H54 (cell line): ENCODE results near the gene PLA2G4F.

Experiments used
- DNase-seq: peaks from one replicate; pipeline ENCODE4 v3.0.0; 2011; ENCODE audit warnings: low spot score, mixed read lengths; ENCODE audit not compliant: insufficient read length
- FAIRE-seq: peaks from 3 replicates; lab custom pipeline; 2011; peaks lifted over from hg19 to GRCh38; lab: Jason Lieb, UNC
- POLR2A ChIP-seq: IDR thresholded peaks from 2 replicates; pipeline ENCODE4 v1.6.1; 2011; ENCODE audit warnings: low read depth, mild to moderate bottlenecking, low read length

PLA2G4F gene

DNA sequence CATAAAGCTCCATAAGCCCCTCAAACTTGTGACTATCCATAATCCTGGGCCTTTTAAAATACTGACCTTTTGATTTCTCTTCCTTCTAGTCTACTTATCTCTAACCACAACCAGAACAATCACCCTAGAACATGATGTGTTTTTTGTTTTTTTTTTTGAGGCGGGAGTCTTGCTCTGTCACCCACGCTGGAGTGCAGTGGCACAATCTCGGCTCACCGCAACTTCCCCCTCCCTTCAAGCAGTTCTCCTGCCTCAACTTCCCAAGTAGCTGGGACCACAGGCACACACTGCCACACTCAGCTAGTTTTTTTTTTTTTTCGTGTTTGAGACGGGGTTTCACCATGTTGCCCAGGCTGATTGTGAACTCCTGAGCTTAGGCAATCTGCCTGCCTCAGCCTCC is 26.5 kb upstream of the PLA2G4F start:
- TF ChIP-seq POLR2A, result no peak
- FAIRE-seq (no peak), DNase-seq (no peak)

DNA sequence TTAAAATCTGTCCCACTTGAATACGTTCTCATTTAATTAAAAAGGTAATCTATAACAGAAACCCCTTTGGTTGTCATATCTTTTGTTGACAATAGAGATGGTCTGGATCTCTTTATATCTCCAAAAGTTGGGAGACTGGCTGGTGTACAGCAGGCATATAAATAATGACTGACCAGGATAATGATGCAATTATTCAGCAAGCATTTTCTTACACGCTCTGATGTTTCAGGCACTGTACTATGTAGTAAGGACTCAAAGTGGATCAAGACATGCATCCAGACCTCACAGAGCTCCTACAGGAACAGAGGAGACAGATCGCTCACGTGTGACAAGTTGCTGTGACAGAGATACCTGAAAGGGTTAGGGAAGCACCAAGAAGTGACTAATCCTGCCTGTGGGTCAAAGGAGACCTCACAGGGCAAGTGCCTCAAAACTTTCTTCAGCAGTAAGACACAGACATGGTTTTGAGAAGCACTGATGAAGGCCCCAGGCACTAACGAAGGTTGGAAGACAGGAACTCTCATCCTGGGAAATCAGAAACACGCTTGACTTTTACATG is 26.0 kb upstream of the PLA2G4F start:
- DNase-seq, result no peak
- no peak for TF ChIP-seq POLR2A

DNA sequence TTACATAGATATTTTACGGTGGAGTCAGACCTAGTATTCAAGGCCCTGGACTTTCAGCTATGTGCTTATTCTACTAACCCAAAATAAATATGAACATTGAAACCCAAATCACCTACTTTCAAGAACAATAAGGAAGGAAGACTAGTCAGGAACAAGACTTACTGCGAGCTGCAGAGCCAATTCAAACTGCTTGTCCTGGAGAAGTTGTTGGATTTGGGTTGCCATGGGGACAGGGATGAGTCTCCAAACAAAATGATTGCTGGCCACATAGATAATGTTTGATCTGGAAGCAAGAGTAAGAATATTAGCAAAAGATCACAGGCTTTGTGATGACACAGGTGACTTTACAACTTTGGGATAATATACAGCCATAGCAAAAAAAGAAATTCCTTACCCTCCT is 21.6 kb upstream of the PLA2G4F start:
- no peak for TF ChIP-seq POLR2A
- FAIRE-seq (no peak), DNase-seq (no peak)

More for the DNA sequence above, 26.0 kb upstream of the PLA2G4F start:
- no peak for FAIRE-seq

- FAIRE-seq, result no peak
These were observed 19.2 kb upstream of the PLA2G4F start for GRCh38 chr15:42175671-42176070.

GRCh38 chr15:42172475-42172874 is 16.0 kb upstream of the PLA2G4F start:
- FAIRE-seq (no peak), DNase-seq (no peak)
- no peak for TF ChIP-seq POLR2A

More at GRCh38 chr15:42175671-42176070, 19.2 kb upstream of the PLA2G4F start:
- no peak for TF ChIP-seq POLR2A
- DNase-seq, result no peak

DNA sequence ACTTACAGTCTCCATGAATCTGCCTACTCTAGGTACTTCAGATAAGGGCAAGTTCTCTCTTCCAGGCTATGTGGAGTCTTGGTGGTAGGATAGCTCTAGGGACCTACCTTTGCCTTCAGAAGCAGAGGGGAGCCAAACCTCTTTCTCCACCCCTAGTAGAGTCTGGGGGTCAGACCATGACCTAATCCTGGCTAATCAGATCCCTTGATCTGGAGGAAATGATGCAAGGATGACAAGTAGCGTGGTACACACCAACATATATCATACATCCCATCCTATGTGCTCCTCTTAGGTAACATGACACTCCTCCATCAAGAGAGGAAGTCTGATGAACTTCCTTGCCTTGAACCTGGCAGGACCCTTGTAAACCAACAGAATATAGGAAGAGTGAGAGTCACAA is 15.4 kb upstream of the PLA2G4F start:
- no peak for TF ChIP-seq POLR2A
- no peak for FAIRE-seq
- no peak for DNase-seq

- FAIRE-seq, result no peak
- no peak for TF ChIP-seq POLR2A
- no peak for DNase-seq
These were observed 14.7 kb upstream of the PLA2G4F start for GRCh38 chr15:42171122-42171521.

GRCh38 chr15:42166225-42166940 is 9.9 kb upstream of the PLA2G4F start:
- FAIRE-seq (no peak), DNase-seq (no peak)
- TF ChIP-seq POLR2A, result no peak

- FAIRE-seq (no peak), DNase-seq (no peak)
- no peak for TF ChIP-seq POLR2A
These were observed 8.7 kb upstream of the PLA2G4F start for GRCh38 chr15:42165106-42165505.

DNA sequence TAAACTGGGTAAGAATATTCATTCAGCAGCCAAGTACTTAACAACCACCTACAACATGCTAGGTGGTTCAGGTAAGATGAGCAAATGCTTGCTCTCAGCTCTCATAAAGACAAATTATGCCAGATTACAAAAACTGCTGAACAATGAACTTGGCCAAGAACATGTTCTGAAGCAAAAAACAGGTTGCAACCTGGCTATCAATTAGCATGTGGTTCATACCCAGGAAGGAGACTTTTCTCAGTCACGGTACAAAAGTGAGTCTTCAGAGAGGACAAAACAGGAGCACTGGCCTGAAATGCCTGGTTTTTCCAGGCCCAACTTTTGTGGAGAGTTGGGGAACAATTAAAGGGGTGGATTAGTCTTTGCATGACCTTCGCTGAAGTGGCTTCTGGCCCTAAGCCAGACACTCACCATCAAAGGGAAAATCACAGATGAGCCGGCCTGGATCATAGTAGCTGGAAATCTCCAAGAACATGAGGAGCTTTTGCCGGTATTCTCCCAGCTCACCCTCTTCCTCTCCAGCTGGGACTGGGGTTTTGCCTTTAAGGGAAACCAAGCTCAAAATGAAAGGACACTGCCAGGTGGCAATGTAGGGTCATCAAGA is 7.6 kb upstream of the PLA2G4F start:
- no peak for FAIRE-seq
- no peak for TF ChIP-seq POLR2A
- no peak for DNase-seq

GRCh38 chr15:42163291-42163690 is 6.9 kb upstream of the PLA2G4F start:
- DNase-seq, result no peak
- FAIRE-seq, result no peak
- no peak for TF ChIP-seq POLR2A

DNA sequence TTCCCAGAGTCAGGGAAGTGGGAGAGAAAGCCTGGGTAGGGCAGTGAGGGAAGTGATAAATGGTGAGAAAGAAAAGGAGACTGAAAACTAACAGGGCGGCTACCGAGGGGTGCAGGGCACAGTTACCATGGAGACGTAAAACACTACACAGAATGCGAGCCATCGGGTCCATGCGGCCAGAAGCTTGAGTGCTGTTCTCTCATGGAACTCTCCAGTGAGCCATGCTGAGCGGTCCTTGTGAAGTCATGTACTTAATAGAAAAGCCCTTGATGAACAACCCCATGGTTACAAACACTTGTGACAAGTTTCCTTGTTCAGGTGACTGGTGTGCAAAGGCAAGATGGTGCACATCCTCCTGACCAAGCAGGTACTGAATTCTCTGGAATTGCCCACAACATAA is 3.7 kb upstream of the PLA2G4F start:
- FAIRE-seq, result no peak
- DNase-seq, result no peak
- TF ChIP-seq POLR2A, result no peak

DNA sequence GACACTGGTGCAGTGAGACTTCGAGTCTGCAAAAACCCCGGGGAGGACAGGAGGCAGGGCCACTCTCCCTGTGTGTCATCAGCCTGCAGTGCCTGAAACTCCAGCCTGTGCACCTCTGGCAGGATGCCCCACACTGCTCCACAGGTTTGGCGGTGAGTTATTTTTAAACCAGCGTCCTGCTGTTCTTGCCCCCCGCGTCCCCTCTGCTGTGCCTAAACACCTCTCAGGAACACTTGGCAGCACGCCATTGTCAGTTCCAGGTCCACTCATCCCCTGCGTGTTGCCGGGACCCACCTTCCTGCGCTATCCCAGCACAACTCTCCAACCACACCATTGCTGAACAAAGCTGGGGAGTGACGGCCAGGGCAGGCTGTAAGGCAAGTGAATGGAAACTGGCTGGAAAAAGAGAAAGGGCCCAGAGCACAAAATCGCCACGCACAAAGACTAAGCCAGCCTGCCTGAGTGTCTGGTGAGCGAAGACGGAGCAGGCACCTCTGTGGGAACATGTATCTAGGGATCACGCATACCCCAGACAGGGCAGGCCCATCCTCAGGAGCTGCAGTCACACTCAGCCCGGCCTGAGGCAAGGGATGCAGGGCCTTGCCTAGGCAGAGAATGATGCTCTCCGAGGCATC is 3.1 kb upstream of the PLA2G4F start:
- no peak for DNase-seq
- TF ChIP-seq POLR2A, result no peak
- no peak for FAIRE-seq

DNA sequence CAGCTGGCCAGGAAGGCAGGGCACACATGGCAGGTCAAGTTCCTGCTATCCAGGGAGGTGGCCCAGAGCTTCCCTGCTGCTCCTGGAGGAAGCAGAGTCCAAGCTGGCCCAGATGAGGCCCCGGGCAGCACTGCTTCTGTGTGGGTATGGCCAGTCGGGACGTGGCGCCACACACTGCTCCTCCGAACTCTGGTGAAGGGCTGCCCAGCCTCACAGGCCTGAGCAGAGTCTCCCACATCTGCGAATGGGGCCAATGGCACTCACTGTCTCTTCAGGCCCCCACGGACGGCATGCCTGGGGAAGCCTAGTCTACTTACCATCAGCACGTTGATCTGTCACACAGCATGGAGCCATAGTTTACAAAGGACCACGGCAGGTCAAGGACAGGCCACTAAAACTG is 2.5 kb upstream of the PLA2G4F start:
- no peak for TF ChIP-seq POLR2A
- FAIRE-seq (no peak), DNase-seq (no peak)
